SIG-M5 treated with dmso at 0.1 percent for 504 hours (cell line): ENCODE measurements around the gene MIS18BP1.
"Not testable (repeated sequence)": the region's sequence is repeated elsewhere in the genome, so short reads cannot be mapped to it uniquely, and the experiment has no call there.

Experiments
- DNase-seq: peaks from one replicate; lab custom pipeline; 2025; ENCODE audit not compliant: unreplicated experiment; lab: John Stamatoyannopoulos, UW

Gene MIS18BP1

GRCh38 chr14:45253070-45253753 lies at the start of gene MIS18BP1:
TSS of gene MIS18BP1 (minus strand) at chr14:45253202. CDS start at chr14:45247286, 5,916 bp downstream.
- peak; percentile 94 for DNase-seq

DNA sequence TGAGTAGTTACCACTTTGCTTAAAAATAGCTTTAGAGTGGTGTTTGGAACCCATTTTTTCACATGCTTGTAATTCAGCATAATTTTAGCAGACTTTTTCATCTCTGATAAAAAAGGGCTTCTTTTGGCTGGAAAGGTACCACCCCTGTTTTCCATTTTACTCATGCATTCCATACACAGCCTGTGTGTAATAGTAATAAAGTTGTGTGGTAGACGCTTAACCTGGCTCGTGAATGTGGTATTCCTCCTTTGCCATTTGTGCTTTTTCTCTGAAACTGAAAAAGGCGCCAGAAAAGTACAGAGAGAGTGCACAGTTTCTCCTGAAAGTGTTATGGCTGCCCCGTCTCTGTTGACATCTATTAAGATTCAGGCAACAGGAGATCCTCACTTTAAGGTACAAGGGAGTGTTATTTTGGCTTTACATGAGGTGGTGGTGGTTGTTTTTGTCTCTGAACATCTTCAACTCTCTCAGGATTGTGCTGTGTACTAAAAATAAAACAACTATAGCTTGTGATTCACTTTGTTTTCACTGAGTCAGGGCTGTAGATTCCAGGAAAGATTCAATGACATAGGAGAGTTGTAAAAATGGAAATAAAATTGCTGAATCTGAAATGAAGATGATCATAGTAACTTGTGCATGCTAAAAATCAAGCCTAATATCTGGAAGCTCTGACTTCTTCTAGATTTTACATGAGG lies 45.6 kb upstream of the MIS18BP1 start:
- no peak for DNase-seq

DNA sequence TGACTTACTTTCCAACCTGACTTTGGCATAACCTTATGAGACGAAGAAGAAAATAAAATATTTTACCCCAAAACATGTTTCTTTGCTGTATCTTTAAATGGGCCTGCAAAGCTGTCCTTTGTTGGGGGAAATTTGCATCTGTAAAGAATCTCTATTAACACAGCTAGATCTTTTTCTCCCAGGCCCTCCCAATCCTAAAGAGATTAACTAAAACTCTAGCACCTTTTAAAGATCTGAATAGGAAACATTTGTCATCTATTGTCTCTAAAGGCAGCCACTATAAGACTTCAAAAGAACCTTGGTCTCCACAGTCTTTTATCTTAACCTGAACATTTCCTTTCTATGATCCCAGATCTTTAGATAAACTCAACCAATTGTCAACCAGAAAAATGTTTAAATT lies 41.8 kb upstream of the MIS18BP1 start:
- DNase-seq = not testable (repeated sequence)

DNA sequence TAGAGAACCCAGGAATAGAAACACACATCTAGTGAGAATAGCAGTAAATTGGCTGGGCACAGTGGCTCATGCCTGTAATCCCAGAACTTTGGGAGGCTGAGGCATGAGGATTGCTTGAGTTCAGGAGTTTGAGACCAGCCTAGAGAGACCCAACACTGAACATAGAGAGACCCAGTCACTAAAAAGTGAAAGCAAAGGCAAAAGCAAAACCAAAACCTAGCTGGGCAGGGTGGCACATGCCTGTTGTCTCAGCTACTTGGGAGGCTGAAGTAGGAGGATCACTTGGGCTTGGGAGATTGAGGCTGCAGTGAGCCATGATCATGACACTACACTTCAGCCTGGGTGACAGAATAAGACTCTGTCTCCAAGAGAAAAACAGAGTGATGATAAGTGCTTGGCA lies 37.5 kb upstream of the MIS18BP1 start:
- DNase-seq = no peak

GRCh38 chr14:45287610-45288009 lies 34.6 kb upstream of the MIS18BP1 start:
- no peak for DNase-seq

DNA sequence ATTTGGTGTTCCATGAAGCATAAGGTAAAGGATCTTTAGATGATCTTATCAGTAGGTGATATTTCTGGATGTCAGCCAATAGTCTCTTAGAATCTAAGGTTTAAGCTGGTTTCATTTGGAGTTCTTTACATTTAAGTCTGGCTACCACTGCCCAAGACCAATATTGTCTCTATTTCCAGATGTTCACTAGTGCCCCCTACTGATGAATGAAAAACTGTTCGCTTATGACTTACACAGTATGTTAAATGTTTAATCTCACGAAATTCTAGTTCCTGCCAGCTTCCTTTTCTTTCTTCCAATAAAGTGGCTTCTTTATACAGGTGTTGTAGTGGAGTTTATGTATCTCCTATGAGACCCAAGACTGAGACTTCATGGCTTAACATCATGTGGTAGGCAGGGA lies 31.8 kb upstream of the MIS18BP1 start:
- peak; percentile 9 for DNase-seq

- DNase-seq = not testable (repeated sequence)
Observed at GRCh38 chr14:45281731-45282400, 28.9 kb upstream of the MIS18BP1 start.

DNA sequence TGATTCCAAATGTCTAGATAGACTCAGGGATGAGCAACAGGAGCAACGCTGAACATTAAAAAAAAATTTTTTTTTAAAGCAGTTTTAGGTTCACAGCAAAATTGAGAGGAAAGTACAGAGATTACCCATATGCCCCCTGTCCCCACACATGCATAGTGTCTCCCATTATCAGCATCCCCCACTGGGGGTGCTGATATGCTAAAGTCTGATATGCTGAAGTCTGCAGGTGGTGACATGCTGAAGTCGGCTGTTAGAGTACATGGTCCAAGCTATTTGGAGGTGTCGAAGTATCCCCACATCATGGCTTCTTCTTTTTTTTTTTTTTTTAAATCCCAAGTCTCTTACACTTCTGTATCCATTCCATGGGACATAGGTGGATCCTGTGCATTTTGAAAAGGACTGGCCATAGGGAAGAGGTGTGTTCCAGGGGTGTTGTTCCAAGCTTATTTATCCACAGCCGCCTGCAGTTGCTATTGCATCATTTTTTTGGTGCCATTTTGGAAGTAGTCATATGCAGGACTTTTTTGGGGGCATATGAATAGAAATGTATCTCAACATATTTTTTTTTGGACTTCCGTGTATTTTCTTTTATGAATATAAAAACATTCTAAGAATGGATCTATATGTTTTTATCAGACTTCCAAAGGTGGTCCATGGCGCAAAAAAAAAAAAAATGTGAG lies 19.0 kb upstream of the MIS18BP1 start:
- no peak for DNase-seq

DNA sequence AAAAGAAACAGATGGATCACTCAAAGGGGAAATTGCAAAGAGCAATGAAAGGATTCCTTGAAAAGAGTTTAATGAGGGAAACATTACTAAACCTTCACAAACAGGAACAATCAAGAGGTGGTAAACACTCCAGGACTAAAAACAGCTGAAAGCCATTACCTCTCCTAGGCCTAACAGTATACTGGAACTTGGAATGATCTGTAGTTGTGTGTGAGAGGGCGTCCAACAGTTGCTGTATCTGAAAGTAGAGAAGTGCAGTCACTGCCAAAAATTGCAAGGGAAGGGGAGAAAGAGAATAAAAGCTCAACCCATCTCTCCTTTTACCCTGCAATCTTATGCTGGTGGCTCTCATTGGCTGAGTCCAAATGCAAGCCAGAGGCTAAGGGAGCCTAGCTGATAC lies 17.0 kb upstream of the MIS18BP1 start:
- no peak for DNase-seq

- DNase-seq = no peak
Observed at GRCh38 chr14:45267071-45267470, 14.1 kb upstream of the MIS18BP1 start.

DNA sequence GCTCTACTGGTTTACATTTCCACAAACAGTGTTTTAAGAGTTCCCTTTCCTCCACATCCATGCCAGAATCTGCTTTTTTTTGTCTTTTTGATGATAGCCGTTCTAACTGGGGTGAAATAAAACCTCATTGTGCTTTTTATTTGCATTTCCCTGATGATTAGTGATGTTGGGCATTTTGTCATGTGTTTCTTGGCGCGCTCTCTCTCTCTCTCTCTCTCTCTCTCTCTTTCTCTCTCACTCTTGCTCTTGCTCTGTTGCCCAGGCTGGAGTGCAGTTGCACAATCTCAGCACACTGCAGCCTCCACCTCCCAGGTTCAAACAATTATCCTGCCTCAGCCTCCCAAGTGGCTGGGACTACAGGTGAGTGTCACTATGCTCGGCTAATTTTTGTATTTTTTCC lies 9.6 kb upstream of the MIS18BP1 start:
- DNase-seq = no peak

DNA sequence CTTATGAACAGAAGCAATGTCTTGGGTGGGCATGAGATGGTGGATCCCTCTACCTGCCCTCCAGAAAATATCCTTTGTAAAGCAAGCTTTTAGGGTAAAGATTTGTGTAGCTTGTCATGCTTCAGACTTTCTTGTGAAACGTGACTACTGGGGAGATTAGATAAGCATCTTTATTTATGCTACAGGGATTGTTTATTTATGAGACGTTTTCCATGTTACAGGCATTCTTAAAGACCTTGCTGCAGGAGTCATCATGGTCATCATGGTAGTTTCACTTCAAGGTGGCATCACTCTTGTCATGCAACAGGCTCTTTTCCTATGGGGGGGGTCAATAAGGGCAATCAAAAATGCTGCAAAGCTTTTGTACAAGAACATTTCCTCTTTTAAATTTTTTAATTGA lies 8.2 kb upstream of the MIS18BP1 start:
- no peak for DNase-seq

DNA sequence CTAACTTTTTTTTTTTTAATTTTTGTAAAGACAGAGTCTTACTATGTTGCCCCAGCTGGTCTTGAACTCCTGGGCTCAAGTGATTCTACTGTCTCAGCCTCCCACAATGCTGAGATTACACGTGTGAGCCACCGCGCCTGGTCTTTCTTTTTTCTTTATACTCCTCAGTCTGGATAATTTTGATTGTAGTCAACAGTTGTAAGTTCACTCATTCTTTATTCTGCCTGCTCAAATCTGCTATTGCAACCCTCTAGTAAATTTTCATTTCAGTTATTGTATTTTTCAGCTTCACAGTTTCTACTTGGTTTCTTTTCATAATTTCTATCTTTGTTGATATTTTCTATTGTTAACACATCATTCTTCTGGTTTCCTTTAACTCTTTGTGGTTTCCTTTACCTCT lies 5.8 kb upstream of the MIS18BP1 start:
- no peak for DNase-seq

DNA sequence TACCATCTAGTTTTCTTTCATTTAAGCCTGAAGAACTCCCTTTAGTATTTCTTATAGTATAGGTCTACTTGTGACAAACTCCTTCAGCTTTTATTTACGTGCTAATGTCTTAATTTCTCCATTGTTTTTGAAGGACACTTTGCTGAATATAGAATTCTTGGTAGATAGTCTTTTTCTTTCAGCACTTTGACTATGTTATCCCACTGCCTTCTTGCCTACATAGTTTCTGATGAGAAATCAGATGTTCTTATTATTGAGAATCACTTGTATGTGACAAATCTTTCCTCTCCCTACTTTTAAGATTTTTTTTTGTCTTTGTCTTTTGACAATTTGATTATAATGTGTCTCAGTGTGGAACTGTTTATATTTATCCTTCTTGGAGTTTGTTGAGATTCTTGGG lies 5.1 kb upstream of the MIS18BP1 start:
- no peak for DNase-seq

GRCh38 chr14:45254771-45255170 lies 1.8 kb upstream of the MIS18BP1 start:
- peak; percentile 62 for DNase-seq

DNA sequence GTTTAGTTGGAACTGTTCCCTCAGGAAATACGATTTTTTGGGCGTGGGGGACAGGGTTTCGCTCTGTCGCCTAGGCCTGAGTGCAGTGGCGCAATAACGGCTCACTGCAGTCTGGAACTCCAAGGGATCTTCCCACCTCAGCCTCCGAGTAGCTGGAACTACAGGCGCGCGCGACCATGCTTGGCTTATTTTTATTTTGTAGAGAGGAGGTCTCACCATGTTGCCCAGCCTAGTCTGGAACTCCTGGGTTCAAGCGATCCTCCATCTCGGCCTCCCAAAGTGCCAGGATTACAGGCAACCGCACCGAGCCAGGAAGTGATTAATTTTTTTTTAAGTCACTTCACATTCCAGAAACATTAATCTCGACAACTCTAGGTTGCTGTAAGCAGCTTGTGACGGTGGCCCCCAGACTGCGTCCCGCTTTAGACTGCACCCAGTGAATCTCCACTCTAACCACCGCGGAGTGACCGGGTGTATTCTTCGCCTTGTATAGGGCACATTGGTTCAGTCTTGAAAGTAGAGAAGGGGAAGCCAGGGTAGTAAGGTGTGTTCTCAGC lies 830 bp upstream of the MIS18BP1 start:
- peak; percentile 17 for DNase-seq

- DNase-seq = peak; percentile 37
Observed at GRCh38 chr14:45252366-45253069, 484 bp downstream of the MIS18BP1 start.

GRCh38 chr14:45251912-45252311 lies 1.1 kb downstream of the MIS18BP1 start:
- peak; percentile 93 for DNase-seq

DNA sequence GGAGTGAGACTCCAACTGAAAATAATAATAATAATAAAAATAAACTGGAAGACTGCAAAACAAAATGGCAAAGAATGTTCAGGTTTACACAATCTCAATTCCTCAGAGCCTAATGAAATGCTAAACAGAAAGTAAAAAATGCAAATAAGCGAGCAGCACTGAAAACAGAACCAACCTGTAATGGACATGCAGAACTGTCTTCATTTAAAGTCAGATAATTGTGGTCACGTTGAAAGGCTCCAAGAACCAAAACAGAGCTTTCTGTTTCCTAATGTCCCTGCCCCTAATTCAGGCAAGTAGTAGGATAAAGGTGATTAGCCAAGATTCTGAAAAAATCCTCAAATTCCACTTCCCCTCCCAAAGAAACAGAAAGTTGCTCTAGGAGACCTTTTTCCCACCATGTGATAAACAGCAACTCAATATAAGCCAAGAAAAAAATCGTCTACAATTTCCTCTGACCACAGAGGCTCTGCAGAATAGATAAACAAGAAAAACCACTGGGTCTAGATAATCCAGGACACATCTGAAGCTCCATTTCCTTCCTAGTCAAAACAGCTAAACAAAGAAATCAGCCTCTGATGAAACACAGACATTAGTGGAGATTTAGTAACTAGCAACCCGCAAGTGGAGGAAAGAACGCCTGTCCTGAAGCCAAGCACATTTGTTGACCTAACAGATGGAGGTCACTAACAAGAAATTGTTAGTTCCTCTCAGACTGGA lies 3.0 kb downstream of the MIS18BP1 start:
- DNase-seq = peak; percentile 87

GRCh38 chr14:45247427-45247826 lies 5.6 kb downstream of the MIS18BP1 start:
- DNase-seq = no peak
